HL-60 (cell line): Measurements from ENCODE around the gene ATP1A4.

Source experiments
- DNase-seq, 2 experiments: peaks; one replicate each; pipeline ENCODE4 v3.0.0-alpha.2; 2010 to 2020; ENCODE audit warnings: low read depth in 1 of 2, low spot score in 1 of 2
- H3K27ac ChIP-seq: fragments of 250-450 bp; sonication (Bioruptor Pico); replicated peaks from 2 replicates; pipeline ENCODE4 v1.5.1; 2020; ENCODE audit warnings: mild to moderate bottlenecking, moderate library complexity
- H3K27me3 ChIP-seq: fragments of 250-450 bp; sonication (Bioruptor Pico); 2 replicates; pipeline ENCODE4 v1.5.1; 2021; ENCODE audit warnings: mild to moderate bottlenecking, moderate library complexity; ENCODE audit not compliant: insufficient read depth, poor library complexity, severe bottlenecking
- H3K4me3 ChIP-seq: replicated peaks from 2 replicates; pipeline ENCODE4 v1.5.1; 2011; ENCODE audit warnings: mild to moderate bottlenecking, control low read depth, low read length; ENCODE audit not compliant: insufficient read depth
- CTCF ChIP-seq: IDR thresholded peaks from one replicate; pipeline ENCODE4 v1.5.1; 2011; ENCODE audit warnings: low read length, control low read depth, inconsistent platforms; ENCODE audit not compliant: insufficient read depth
- GABPA ChIP-seq: IDR thresholded peaks from 2 replicates; pipeline ENCODE4 v1.6.1; 2012; ENCODE audit warnings: low read depth
- POLR2AphosphoS5 ChIP-seq: IDR thresholded peaks from 2 replicates; pipeline ENCODE4 v1.6.1; 2012; ENCODE audit warnings: low read depth
- REST ChIP-seq: IDR thresholded peaks from 2 replicates; pipeline ENCODE4 v1.6.1; 2012; ENCODE audit warnings: low read depth; ENCODE audit not compliant: insufficient replicate concordance
- SPI1 ChIP-seq: IDR thresholded peaks from 2 replicates; pipeline ENCODE4 v1.6.1; 2012; ENCODE audit warnings: low read depth, mild to moderate bottlenecking, borderline replicate concordance

Gene ATP1A4

GRCh38 chr1:160159846-160160245 lies 8.4 kb downstream of the ATP1A4 start:
- TF ChIP-seq REST (no peak), SPI1 (no peak), CTCF (no peak), POLR2AphosphoS5 (no peak), GABPA (no peak)
- Histone ChIP-seq H3K27ac (no peak overlapping the region), H3K27me3 (no peaks in the 10 kb centered on the region), H3K4me3 (no peak overlapping the region)
- DNase-seq: no peak

- H3K27ac ChIP-seq: no peak overlapping the region
- H3K4me3 ChIP-seq: no peak overlapping the region
- TF ChIP-seq POLR2AphosphoS5: no peak
- TF ChIP-seq REST: no peak
- TF ChIP-seq SPI1: no peak
- no peak for TF ChIP-seq GABPA
- TF ChIP-seq CTCF: peak; percentile 9
- H3K27me3 ChIP-seq: no peaks in the 10 kb centered on the region
- DNase-seq: peak in 1 of 2 experiments; percentile 13
These were observed 10.7 kb downstream of the ATP1A4 start for GRCh38 chr1:160161965-160162705.

- no peak for TF ChIP-seq POLR2AphosphoS5
- TF ChIP-seq REST: no peak
- TF ChIP-seq GABPA: no peak
- TF ChIP-seq SPI1: no peak
- no peak for TF ChIP-seq CTCF
- H3K27ac ChIP-seq: no peak overlapping the region
- no peaks in the 10 kb centered on the region for H3K27me3 ChIP-seq
- DNase-seq: no peak
- H3K4me3 ChIP-seq: no peak overlapping the region
These were observed 11.5 kb downstream of the ATP1A4 start for GRCh38 chr1:160162931-160163330.
